NCI-H128 (cell line): ENCODE data around the gene PPP1R3F.
A peak's percentile ranks its signal among the peaks of the same experiment; 100 is the strongest.

Source experiments
- DNase-seq: peaks from one replicate; lab custom pipeline; 2025; ENCODE audit not compliant: unreplicated experiment; lab: John Stamatoyannopoulos, UW

The PPP1R3F gene, protein sequence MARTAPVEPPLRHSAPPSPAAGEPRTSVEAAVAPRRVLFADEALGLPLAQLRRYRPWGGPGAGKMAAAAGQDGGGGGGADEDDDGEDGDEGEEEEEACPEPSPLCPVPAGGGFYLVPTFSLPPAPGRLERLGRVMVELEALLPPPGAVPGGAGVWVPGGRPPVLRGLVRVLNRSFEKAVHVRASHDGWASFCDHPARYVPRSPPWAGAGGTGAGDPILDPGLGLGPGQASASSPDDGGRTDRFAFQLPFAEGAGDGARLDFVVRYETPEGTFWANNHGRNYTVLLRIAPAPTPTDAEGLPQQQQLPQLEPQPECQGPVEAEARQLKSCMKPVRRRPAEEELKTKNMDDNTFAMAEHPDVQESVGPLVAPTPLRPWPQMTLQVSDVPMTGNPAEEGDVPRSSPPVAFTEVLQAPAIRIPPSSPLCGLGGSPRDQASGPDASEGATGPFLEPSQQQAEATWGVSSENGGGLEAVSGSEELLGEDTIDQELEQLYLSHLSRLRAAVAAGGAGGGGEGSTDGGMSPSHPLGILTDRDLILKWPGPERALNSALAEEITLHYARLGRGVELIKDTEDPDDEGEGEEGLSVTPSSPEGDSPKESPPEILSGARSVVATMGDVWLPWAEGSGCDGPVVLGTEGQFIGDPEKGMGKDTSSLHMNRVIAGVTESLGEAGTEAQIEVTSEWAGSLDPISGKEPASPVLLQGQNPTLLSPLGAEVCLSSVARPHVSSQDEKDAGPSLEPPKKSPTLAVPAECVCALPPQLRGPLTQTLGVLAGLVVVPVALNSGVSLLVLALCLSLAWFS

DNA sequence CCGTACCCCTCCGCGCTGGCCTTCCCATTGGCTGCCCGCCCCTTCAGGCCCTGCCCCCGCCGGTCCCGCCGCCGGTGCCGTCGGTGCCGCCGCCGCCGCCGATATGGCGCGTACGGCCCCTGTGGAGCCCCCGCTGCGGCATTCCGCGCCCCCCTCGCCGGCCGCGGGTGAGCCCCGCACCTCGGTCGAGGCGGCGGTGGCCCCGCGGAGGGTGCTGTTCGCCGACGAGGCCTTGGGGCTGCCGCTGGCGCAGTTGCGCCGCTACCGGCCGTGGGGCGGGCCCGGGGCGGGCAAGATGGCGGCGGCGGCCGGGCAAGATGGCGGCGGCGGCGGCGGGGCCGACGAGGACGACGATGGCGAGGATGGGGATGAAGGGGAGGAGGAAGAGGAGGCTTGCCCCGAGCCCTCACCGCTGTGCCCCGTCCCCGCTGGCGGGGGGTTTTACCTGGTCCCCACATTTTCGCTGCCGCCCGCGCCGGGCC is at the start of gene PPP1R3F:
TSS of gene PPP1R3F (plus strand) at position 27 of the 482 bp plus-strand sequence. CDS start at position 104, 77 bp downstream.
- no peak for DNase-seq

DNA sequence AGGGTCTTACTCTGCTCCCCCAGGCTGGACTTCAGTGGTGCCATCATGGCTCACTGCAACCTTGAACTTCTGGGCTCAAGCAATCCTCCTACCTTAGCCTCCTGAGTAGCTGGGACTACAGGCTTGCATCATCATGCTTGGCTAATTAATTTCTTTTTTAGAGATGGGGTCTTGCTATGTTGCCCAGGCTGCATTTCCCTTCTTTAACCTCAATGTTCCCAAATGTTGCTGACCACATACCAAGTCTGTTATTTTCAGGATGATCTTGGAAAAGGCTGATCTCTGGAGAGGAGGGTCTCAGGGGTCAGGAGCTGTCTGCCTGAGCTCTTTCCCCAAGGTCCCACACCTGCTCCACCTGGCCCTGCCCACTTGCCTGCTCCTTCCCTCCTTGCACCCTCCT is 49.5 kb upstream of the PPP1R3F start:
- DNase-seq = no peak

DNA sequence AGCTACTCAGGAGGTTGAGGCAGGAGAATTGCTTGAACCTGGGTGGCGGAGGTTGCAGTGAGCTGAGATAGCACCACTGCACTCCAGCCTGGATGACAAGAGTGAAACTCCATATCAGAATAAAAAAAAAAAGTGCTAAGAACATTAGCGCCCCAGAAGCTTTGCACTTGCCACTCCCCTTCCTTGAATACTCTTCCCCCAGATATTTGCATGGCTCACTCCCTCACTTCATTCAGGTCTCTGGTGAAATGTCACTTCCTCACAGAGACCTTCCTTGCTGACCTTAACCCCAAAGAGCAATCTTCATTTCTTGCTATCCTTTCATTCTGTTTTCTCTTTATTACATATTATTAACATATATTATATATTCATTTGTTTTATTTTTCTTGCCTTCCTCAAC is 47.7 kb upstream of the PPP1R3F start:
- no peak for DNase-seq

DNA sequence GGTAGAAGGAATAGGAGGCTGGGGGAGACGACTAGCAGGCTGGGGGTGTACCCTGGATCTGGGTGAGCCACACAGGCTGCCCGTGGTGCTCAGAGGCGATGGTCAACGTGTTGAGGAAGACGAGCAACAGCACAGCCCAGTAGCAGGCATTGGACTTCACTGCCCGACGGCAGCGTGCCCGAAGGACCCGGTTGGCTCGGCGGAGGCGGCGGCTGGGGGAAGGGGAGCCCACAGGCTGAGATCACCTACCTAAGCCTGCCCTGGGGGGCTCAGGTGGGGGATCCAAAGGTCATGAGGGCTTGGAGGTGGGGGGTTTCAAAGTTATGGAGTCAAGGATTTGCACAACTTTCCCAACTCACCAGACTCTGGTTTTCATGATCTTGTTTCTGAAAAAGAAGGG is 43.7 kb upstream of the PPP1R3F start:
- DNase-seq = no peak

DNA sequence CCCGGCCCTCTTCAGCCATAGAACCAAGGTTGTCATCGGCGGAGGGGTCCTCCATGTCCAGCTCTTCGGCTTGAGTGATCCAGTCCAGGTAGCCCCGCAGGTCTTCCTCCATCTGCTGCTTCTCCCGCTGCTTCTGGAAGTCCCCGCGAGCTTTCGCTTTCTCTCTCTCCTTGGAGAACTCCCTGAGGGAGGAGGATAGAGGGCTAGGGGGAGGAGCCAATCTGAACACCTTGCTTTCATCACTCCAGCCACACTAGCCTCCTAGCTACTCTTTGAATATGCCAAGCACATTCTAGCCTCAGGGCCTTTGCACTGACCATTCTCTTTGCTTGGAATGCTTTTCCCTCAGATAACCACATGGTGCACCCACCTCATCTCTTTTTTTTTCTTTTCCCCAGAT is 42.6 kb upstream of the PPP1R3F start:
- no peak for DNase-seq

DNA sequence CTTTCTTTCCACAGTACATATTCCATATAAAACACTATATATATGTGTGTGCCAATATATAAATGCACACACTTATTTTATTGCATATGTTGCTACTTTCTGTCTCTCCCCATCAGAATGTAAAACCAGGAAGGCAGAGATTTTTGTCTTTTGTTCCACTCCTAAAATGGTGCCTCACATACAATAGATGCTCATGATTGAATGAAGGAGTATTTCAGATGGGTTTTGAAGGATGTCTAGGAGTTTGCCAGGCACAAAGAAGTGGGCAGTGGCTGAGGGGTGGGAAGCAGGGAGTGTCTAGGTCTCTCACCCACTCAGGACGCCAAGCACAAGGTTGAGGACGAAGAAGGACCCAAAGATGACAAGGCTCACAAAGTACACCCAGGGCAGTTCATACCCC is 41.9 kb upstream of the PPP1R3F start:
- no peak for DNase-seq

DNA sequence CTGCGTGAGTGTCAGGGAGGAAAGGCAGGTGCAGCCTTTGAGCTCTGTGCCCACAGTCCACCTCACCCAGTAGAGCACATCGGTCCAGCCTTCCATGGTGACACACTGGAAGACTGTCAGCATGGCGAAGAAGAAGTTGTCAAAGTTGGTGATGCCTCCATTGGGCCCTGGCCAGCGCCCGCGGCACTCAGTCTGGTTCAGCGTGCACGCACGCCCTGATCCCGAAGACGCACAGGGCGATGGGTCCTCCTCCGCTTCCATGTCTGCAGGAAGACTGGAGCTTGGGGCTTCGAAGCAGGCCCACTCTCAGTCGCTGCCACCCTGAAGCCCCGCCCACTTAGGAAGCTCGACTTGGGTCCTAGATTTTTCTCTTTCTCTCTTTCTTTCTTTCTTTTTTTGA is 41.4 kb upstream of the PPP1R3F start:
- no peak for DNase-seq

DNA sequence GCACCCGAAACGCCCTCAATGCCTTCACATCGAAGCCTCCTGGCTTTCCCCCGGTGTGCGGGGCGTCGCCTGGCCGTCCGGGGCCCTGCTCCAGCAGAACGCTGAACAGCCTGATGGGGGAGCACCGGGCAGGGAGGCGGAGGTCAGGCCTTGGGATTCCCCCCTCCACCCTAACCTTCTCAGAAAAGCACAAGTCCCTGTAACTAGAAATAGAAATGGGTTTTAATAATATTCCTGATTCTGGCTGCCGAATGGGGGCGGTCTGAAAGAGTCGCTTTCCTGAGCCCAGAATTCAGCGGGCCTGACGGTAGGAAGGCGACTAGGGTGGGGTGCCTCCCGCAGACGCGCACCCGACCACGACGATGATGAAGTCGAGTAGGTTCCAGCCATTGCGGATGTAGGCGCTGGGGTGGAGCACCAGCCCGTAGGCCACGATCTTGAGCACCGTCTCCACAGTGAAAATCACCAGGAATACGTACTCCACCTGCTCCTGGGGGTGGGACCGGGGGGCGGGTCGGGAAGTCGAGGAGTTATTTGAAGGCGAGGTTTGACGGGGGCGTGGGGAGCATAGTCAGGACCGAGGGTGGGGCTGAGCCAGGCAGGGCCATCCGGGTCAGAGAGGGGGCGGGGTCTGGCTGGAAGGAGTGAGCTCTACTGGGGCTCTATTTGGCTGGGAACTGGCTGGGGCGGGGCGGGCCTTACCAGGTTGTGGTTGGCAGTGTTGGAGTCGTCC is 38.9 kb upstream of the PPP1R3F start:
- DNase-seq = peak; percentile 23

DNA sequence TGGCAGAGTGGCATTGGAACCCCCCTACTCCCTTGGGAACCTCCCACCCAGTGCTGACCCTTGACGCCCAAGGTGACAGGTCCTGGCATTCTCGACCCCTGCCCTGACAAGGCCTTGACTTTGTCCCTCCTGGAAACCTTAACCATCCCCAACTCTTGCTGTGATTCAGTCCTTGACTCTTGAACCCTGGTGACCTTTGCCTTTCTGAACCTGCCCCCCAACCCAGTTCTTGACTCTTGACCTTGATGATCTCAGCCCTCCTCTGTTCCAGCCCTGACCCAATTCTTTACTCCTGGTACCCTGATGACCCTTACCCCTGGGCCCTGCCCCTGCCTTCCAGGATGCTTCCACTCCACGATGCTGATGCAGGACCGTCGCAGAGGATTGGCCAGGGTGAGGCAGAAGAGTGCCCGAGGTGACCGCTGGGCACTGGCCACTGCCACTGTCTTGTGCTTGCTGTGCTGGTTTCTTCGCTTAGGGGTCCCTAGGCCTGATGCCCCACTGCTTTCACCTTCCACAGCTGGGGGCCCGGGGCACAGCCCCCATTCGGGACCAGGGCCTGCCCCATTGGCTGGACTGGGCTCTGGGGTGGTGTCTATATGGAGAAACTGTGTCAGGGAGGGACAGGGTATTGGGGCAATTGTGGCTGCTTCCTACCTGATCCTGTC is 38.1 kb upstream of the PPP1R3F start:
- DNase-seq = no peak

DNA sequence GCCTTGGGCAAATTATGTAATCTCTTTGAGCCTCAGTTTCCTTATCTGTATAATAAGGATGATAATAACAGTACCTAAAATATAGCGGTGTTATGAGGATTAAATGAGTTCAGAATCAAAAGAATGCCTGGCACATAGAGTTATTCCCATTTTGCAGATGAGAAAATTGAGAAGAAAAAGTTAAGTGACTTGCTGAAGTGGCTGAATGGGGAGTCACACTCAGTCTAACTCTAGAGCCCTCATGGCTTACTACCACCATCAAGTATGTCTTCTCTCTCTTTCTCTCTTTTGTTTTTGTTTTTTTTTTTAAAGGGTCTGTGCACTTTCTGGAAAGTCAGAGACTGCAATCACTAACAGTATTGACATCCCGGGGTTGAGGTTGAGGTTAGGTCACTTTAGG is 37.1 kb upstream of the PPP1R3F start:
- DNase-seq = no peak

DNA sequence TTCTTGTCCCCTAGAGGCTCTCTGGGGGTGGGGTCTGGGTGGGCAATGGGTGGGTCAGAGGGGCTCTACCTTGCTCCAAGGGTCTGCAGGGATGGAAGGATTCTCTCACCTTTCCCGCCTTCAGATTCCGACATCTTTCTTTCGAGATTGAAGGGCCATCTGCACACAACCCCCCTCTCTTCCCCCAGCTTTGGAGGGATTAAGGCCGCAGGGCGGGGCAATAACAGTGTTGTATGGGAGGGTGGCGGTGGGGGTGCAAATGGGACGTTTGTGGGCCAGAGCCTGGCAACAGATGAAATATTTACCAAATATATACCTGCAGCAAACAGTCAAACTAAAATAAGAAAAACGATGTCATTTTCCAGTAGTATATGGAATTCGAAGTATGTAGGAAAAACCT is 36.4 kb upstream of the PPP1R3F start, which contains the start of gene CACNA1F:
TSS of gene CACNA1F (minus strand) at position 165 of the 400 bp plus-strand sequence. CDS start at position 134, 31 bp downstream.
- DNase-seq = no peak

DNA sequence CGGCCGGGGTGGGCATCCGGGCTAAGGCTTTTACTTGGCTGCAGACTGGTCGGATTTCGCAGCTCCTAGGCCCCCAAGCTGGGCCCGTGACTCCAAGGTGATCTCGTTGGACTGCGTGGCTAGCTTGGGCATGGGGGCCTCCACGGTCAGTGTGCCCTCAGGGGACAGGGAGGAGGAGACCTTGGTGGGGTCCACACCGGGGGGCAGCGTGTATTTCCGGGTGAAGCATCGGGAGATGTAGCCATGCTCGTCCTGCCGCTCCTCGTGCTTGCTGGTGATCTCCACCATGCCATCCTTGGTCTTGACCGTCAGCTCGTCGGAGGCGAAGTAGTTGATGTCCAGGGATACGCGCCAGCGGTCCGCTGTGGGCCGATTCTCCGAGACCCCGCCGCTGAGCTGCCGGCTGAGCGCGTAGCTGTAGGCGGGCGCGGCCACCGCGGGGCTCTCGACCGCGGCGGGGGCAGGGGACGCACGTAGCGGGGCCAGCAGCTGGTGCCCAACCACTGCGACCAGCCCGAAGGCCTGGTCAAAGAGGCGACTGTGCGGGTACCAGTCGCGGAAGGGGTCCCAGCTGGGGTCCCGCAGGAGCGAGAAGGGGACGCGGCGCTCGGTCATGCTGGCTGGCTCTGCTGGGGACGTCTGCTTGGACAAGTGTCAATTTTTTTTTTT is 35.6 kb upstream of the PPP1R3F start:
- DNase-seq = no peak

DNA sequence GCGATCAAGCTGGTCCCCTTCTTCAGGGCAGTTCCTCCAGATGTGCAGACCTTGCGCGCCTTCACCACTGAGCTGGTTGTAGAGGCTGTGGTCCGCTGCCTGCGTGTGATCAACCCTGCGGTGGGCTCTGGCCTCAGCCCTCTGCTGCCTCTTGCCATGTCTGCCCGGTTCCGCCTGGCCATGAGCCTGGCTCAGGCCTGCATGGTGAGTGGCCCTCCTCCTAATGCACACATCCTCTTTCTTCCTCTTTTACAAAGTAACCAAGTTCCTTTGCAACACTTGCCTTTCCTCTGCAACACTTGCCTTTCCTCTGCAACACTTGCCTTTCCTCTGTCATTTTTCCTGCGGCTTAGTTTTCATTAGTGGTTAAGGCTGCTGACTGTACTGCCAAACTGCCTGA is 32.5 kb upstream of the PPP1R3F start:
- DNase-seq = no peak

DNA sequence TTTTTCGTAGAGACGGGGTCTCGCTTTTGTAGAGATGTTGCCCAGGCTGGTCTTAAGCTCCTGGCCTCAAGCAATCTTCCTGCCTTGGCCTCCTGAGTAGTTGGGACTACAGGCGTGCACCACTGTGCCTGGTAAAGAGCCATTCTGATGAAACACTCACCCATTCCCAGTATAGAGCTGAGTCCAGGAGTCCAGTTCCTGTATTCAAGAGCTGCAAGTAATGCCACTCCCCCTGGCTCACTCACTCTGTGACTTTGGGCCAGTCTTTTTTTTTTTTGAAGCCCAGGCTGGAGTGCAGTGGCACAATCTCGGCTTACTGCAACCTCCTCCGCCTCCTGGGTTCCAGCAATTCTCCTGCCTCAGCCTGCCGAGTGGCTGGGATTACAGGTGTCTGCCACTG is 30.9 kb upstream of the PPP1R3F start:
- DNase-seq = no peak

DNA sequence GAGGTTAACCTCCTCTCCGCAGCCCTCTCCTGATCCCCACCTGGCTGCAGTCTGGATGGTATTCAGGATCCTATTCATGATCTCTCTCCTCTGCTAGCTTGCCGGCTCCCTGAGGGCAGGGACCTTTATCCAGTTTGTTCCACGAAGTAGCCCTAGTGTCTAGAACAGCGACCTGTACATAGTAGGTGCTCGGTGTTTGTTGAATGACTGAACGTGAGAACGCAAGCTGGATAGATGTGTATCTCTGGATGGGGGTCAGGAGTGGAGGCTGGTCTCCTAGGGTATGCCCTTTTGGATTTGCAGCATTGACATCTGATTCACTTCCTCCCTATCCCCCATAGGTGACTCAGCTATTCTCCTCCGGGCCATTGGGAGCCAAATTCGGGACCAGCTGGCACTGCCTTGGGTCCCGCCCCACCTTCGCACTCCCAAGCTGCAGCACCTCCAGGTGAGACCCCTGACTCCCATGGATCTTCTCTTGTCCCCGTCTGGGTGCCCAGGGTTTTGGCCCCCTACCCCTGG is 27.0 kb upstream of the PPP1R3F start:
- DNase-seq = no peak

DNA sequence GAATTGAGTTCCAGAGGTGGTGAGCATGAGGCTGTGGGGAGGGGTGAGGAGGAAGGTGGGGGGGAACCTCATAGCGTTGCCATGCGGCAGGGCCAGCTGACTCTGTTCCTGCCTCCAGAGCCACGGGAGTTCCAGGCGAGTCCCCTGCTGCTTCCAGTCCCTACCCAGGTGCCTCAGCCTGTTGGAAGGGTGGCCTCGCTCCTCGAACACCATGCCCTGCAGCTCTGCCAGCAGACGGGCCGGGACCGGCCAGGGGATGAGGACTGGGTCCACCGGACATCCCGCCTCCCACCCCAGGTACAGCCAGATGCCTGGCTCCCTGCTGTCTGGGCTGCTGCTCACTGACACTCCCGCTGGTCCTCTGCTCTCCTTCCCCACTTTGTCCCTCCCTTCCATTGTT is 26.4 kb upstream of the PPP1R3F start:
- DNase-seq = no peak

DNA sequence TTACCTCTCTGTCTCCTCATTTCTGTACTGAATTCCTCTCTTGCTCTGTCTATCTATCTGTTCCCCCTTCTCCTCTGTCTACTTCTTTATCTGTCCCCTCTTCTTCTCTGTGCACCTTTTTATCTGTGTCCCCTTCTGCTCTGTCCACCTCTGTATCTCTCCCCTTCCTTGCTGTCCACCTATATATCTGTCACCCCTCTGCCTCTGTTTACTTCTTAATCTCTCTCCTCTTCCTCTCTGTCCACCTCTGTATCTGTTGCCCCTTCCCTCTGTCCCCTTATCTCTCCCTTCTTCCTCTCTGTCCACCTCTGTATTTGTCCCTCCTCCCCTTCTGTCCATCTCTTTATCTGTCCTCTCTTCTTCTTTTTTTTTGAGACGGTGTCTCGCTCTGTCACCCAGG is 25.4 kb upstream of the PPP1R3F start:
- no peak for DNase-seq

DNA sequence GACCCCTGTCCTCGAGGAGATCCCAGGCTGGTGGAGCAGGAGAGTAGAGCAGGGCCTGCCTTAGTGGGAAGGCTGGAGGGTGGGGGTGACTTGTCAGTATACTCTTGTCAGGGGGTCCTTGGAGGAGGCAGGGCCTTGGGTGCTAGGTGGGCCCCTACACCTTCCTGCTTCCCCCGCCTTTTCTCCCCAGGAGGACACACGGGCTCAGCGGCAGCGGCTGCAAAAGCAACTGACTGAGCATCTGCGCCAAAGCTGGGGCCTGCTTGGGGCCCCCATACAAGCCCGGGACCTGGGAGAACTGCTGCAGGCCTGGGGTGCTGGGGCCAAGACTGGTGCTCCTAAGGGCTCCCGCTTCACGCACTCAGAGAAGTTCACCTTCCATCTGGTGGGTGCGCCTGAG is 23.1 kb upstream of the PPP1R3F start:
- DNase-seq = no peak

DNA sequence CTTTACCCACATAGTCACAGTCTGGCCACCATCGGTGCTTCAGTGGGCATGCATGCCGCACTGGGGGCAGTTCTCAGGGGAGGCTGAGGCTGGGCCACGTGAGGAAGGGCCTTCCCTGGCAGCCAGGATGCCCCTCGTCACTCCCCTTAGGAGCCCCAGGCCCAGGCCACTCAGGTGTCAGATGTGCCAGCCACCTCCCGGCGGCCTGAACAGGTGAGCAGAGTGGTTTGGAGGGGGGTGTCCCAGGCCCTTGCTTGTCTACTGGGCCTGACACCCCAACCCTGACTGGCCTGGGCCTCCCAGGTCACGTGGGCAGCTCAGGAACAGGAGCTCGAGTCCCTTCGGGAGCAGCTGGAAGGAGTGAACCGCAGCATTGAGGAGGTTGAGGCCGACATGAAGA is 22.2 kb upstream of the PPP1R3F start:
- DNase-seq = no peak
